KMS-11 (cell line): Measurements from ENCODE around the gene BAZ2B.
"Not testable (repeated sequence)": the region's sequence is repeated elsewhere in the genome, so short reads cannot be mapped to it uniquely, and the experiment has no call there.

Experiments
- H2AFZ ChIP-seq: fragments of 200-600 bp; sonication (generic); 2 replicates; pipeline ENCODE4 v1.6.1; 2016; ENCODE audit warnings: antibody characterized with exemption, mixed run types, low read depth
- H3K27ac ChIP-seq: fragments of 200-600 bp; sonication (generic); 2 replicates; pipeline ENCODE4 v1.6.1; 2016; ENCODE audit warnings: mild to moderate bottlenecking, mixed run types
- H3K27me3 ChIP-seq: fragments of 200-600 bp; sonication (generic); 2 replicates; pipeline ENCODE4 v1.6.1; 2017; ENCODE audit warnings: mild to moderate bottlenecking, low read depth, mixed run types, moderate library complexity; ENCODE audit not compliant: insufficient read depth
- H3K36me3 ChIP-seq: fragments of 200-600 bp; sonication (generic); 2 replicates; pipeline ENCODE4 v1.6.1; 2017; ENCODE audit warnings: mild to moderate bottlenecking, mixed run types; ENCODE audit not compliant: insufficient read depth
- H3K4me1 ChIP-seq: fragments of 200-600 bp; sonication (generic); 2 replicates; pipeline ENCODE4 v1.6.1; 2016; ENCODE audit warnings: mild to moderate bottlenecking, low read depth, mixed run types; ENCODE audit not compliant: poor library complexity, severe bottlenecking
- H3K4me2 ChIP-seq: fragments of 200-600 bp; sonication (generic); 2 replicates; pipeline ENCODE4 v1.7.0; 2016; ENCODE audit warnings: mild to moderate bottlenecking, mixed run types
- H3K4me3 ChIP-seq: fragments of 200-600 bp; sonication (generic); IDR thresholded peaks from 2 replicates; pipeline ENCODE4 v1.6.1; 2017; ENCODE audit warnings: low read depth, low read length, mixed read lengths; ENCODE audit not compliant: insufficient read depth
- H3K79me2 ChIP-seq: fragments of 200-600 bp; sonication (generic); 2 replicates; pipeline ENCODE4 v1.6.1; 2016; ENCODE audit warnings: low read depth, mixed run types; ENCODE audit not compliant: insufficient read depth
- H3K9ac ChIP-seq: fragments of 200-600 bp; sonication (generic); 2 replicates; pipeline ENCODE4 v1.6.1; 2016; ENCODE audit warnings: mild to moderate bottlenecking, mixed run types
- H4K20me1 ChIP-seq: fragments of 200-600 bp; sonication (generic); 2 replicates; pipeline ENCODE4 v1.6.1; 2016; ENCODE audit warnings: mild to moderate bottlenecking, mixed run types; ENCODE audit not compliant: insufficient read depth
- TF ChIP-seq, protein P1 (sequence below): fragments of 200-600 bp; sonication (generic); conservative IDR thresholded peaks from 2 replicates; pipeline ENCODE4 v1.6.1; 2017; ENCODE audit warnings: low read depth, mild to moderate bottlenecking, antibody characterized with exemption, low read length, moderate library complexity, mixed read lengths

BAZ2B gene

DNA sequence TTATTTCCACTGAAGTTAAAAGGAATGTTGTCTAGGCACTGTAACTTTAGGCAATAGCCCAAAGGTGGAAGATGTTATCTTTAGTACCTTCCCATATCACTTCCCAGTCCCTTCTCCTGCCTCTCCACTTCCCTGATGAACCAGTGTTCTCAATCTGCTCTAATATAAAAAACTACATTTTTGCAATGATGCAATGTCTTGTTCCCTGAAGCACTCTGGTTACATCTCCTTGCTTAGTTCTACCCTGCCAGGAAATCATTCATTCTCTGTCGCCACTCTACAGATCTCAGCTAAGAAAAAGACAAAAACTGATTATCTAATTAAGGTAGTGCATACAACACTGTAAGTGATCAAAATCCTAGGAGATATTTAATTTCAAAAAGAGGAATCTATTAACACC is 71.3 kb downstream of the BAZ2B start:
- Histone ChIP-seq H2AFZ (no peak overlapping the region), H3K36me3 (no peaks in the 10 kb centered on the region), H3K4me2 (no peak overlapping the region), H3K79me2 (no peaks in the 10 kb centered on the region), H3K9ac (no peak overlapping the region), H3K27me3 (no peaks in the 10 kb centered on the region), H3K4me3 (no peak overlapping the region), H3K4me1 (no peaks in the 10 kb centered on the region), H4K20me1 (no peaks in the 10 kb centered on the region), H3K27ac (no peak overlapping the region)
- TF ChIP-seq, protein P1, sequence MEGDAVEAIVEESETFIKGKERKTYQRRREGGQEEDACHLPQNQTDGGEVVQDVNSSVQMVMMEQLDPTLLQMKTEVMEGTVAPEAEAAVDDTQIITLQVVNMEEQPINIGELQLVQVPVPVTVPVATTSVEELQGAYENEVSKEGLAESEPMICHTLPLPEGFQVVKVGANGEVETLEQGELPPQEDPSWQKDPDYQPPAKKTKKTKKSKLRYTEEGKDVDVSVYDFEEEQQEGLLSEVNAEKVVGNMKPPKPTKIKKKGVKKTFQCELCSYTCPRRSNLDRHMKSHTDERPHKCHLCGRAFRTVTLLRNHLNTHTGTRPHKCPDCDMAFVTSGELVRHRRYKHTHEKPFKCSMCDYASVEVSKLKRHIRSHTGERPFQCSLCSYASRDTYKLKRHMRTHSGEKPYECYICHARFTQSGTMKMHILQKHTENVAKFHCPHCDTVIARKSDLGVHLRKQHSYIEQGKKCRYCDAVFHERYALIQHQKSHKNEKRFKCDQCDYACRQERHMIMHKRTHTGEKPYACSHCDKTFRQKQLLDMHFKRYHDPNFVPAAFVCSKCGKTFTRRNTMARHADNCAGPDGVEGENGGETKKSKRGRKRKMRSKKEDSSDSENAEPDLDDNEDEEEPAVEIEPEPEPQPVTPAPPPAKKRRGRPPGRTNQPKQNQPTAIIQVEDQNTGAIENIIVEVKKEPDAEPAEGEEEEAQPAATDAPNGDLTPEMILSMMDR, result no peak

DNA sequence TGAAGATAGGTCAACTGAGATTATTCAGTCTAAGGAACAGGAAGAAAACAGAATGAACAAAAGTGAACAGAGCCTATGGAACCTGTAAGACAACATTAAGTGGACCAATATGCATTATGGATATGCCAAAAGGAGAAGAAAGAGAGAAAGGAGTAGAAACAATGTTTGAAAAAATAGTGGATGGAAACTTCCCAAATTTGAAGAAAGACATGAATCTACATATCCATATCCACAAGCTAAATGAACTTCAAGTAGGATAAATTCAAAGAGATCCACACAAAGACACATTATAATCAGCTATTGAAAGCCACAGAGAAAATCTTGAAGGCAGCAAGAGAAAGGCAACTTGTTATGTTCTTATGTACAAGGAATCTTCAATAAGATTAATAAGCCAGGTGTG is 74.2 kb downstream of the BAZ2B start:
- Histone ChIP-seq H3K27ac (no peak overlapping the region), H3K36me3 (no peaks in the 10 kb centered on the region), H3K9ac (no peak overlapping the region), H3K4me2 (no peak overlapping the region), H2AFZ (no peak overlapping the region), H3K27me3 (no peaks in the 10 kb centered on the region), H3K4me3 (no peak overlapping the region), H3K4me1 (no peaks in the 10 kb centered on the region), H3K79me2 (no peaks in the 10 kb centered on the region), H4K20me1 (no peaks in the 10 kb centered on the region)
- TF ChIP-seq, protein P1, result no peak

DNA sequence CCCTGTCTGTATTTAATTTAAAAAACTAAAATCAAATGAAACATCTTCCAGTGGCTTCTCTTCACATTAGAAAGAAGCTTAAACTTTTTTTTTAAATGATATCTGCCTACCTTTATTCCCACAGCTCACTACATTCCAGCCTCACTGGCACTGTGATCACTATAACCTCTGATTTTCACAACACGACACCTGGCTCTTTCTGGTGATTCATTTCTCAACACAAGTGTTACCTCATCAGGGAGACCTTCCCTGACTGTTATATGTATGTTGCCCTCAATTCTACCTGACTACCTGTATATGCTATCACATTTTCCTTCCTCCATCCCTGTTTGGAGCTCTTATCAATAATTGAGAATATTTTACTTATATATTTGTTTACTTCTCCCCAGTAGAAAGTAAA is 76.6 kb downstream of the BAZ2B start:
- H3K27me3 ChIP-seq, result no peaks in the 10 kb centered on the region
- no peak overlapping the region for H3K27ac ChIP-seq
- no peak overlapping the region for H3K4me2 ChIP-seq
- H4K20me1 ChIP-seq, result no peaks in the 10 kb centered on the region
- no peaks in the 10 kb centered on the region for H3K79me2 ChIP-seq
- TF ChIP-seq, protein P1, result no peak
- H3K9ac ChIP-seq, result no peak overlapping the region
- H3K4me1 ChIP-seq, result no peaks in the 10 kb centered on the region
- H3K4me3 ChIP-seq, result no peak overlapping the region
- H2AFZ ChIP-seq, result no peak overlapping the region
- H3K36me3 ChIP-seq, result no peaks in the 10 kb centered on the region

DNA sequence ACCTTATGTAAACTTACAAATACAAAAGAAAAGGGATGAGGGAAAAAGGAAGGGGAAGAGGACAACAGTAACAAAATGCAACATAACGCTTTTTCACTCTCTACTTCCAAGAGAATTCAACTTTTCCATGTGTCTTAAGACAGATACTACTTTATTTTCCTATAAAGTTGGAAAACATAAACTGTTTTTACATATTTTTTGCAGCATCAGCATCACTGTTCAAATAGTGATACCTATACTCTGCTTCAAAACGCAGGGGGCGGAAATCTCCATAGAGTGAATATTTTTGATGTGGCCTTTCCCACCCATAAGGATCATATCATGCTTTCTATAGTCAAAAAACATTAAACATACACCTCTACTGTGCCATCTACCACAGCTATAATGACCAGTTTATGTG is 77.5 kb downstream of the BAZ2B start:
- TF ChIP-seq, protein P1, result no peak

DNA sequence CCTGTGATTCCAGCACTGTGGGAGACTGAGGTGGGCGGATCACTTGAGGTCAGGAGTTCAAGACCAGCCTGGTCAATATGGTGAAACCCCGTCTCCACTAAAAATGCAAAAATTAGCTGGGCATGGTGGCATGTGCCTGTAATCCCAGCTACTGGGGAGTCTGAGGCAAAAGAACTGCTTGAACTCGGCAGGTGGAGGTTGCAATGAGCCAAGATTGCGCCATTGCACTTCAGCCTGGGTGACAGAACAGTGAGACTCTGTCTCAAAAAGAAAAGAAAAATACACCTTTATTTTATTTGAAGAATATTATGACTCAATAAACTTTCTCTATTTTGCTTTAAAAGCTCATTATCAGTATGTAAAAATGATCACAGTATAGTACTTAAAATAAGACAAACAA is 81.1 kb downstream of the BAZ2B start:
- not testable (repeated sequence) for H3K4me2 ChIP-seq, H3K27me3 ChIP-seq, H3K79me2 ChIP-seq, H2AFZ ChIP-seq, H3K4me3 ChIP-seq, H3K9ac ChIP-seq, H3K4me1 ChIP-seq, H3K36me3 ChIP-seq, H4K20me1 ChIP-seq, H3K27ac ChIP-seq

More for the DNA sequence above, 77.5 kb downstream of the BAZ2B start:
- Histone ChIP-seq H3K79me2 (no peaks in the 10 kb centered on the region), H2AFZ (no peak overlapping the region), H4K20me1 (no peaks in the 10 kb centered on the region), H3K4me2 (no peak overlapping the region), H3K27ac (no peak overlapping the region), H3K27me3 (no peaks in the 10 kb centered on the region), H3K36me3 (no peaks in the 10 kb centered on the region), H3K9ac (no peak overlapping the region), H3K4me3 (no peak overlapping the region), H3K4me1 (no peaks in the 10 kb centered on the region)
